OCI-LY1 (cell line): Measurements from ENCODE around the gene STK38L.

Experiments used
- H2AFZ ChIP-seq: fragments of 200-600 bp; sonication (generic), shearing (Covaris generic); 2 replicates; pipeline ENCODE4 v1.6.0; 2014; ENCODE audit warnings: antibody characterized with exemption, mild to moderate bottlenecking, low read length
- H3F3A ChIP-seq: fragments of 200-600 bp; sonication (generic), shearing (Covaris generic); 2 replicates; pipeline ENCODE4 v1.6.0; 2014; ENCODE audit warnings: mild to moderate bottlenecking, antibody characterized with exemption, low read length, moderate library complexity; ENCODE audit not compliant: insufficient read depth
- H3K27ac ChIP-seq: fragments of 200-600 bp; sonication (generic); 2 replicates; pipeline ENCODE4 v1.5.1; 2014; ENCODE audit warnings: low read length, mixed run types, mild to moderate bottlenecking, low read depth; ENCODE audit not compliant: poor library complexity, severe bottlenecking
- H3K27me3 ChIP-seq: fragments of 200-600 bp; sonication (generic); 2 replicates; pipeline ENCODE4 v1.6.0; 2014; ENCODE audit warnings: antibody characterized with exemption, mild to moderate bottlenecking, low read length, moderate library complexity; ENCODE audit not compliant: insufficient read depth
- H3K36me3 ChIP-seq: fragments of 200-600 bp; sonication (generic); 2 replicates; pipeline ENCODE4 v1.6.1; 2014; ENCODE audit warnings: mild to moderate bottlenecking, antibody characterized with exemption, low read length, moderate library complexity, mixed read lengths; ENCODE audit not compliant: insufficient read depth
- H3K4me1 ChIP-seq: fragments of 200-600 bp; sonication (generic); 2 replicates; pipeline ENCODE4 v1.5.1; 2014; ENCODE audit warnings: mild to moderate bottlenecking, low read length, moderate library complexity; ENCODE audit not compliant: insufficient read depth, severe bottlenecking
- H3K4me2 ChIP-seq: fragments of 200-600 bp; sonication (generic), shearing (Covaris generic); 2 replicates; pipeline ENCODE4 v1.6.1; 2014; ENCODE audit warnings: low read length
- H3K4me3 ChIP-seq: fragments of 200-600 bp; sonication (generic); 2 replicates; pipeline ENCODE4 v1.5.1; 2014; ENCODE audit warnings: low read length, low read depth, mild to moderate bottlenecking, mixed read lengths; ENCODE audit not compliant: poor library complexity, severe bottlenecking
- H3K79me2 ChIP-seq: fragments of 200-600 bp; shearing (Covaris generic); 2 replicates; pipeline ENCODE4 v1.6.1; 2016; ENCODE audit warnings: mixed run types, low read length, mixed read lengths; ENCODE audit not compliant: insufficient read depth
- H3K9ac ChIP-seq: fragments of 200-600 bp; sonication (generic), shearing (Covaris generic); 2 replicates; pipeline ENCODE4 v1.6.1; 2014; ENCODE audit warnings: mild to moderate bottlenecking, low read length, mixed read lengths
- H3K9me2 ChIP-seq: fragments of 200-600 bp; sonication (generic), shearing (Covaris generic); 2 replicates; pipeline ENCODE4 v1.6.1; 2014; ENCODE audit warnings: low read depth, mild to moderate bottlenecking, low read length, mixed read lengths
- H3K9me3 ChIP-seq: fragments of 200-600 bp; shearing (Covaris generic); 2 replicates; pipeline ENCODE4 v1.6.1; 2014; ENCODE audit warnings: low read length, mixed read lengths
- H4K20me1 ChIP-seq: fragments of 200-600 bp; sonication (generic), shearing (Covaris generic); 2 replicates; pipeline ENCODE4 v1.6.0; 2016; ENCODE audit warnings: mild to moderate bottlenecking, low read length; ENCODE audit not compliant: insufficient read depth
- EZH2 ChIP-seq: fragments of 200-600 bp; sonication (generic), shearing (Covaris generic); IDR thresholded peaks from 2 replicates; pipeline ENCODE4 v1.8.0; 2017; ENCODE audit warnings: borderline replicate concordance, mixed run types, mild to moderate bottlenecking, antibody characterized with exemption, low read length, moderate library complexity, mixed read lengths
- TF ChIP-seq, protein P1 (sequence below): fragments of 200-600 bp; sonication (generic), shearing (Covaris generic); IDR thresholded peaks from 2 replicates; pipeline ENCODE4 v1.5.1; 2017; ENCODE audit warnings: mild to moderate bottlenecking, antibody characterized with exemption, low read length, moderate library complexity, mixed read lengths

The STK38L gene

DNA sequence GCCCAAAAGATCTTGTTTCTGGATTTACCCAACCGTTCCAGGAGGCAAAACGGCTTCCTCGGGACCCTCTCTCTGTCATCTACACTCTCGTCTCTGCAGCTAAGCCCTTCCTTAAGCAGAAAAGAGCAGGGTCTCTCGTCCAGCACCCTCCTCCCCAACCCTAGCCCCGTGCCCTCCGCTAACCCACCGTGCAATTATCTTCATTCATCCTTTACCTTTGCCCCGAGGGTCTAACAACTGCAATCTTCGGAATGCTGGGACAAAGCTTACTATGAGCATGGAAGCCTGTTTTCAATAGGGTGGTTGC lies 88.3 kb downstream of the STK38L start:
- peak overlapping the region; percentile 90; the same call in 1 of the 2 replicates for H2AFZ ChIP-seq
- peaks cover 12% of the 10 kb centered on the region for H3K4me1 ChIP-seq
- H3K9me2 ChIP-seq: no peaks in the 10 kb centered on the region
- no peak for TF ChIP-seq EZH2
- TF ChIP-seq, protein P1, sequence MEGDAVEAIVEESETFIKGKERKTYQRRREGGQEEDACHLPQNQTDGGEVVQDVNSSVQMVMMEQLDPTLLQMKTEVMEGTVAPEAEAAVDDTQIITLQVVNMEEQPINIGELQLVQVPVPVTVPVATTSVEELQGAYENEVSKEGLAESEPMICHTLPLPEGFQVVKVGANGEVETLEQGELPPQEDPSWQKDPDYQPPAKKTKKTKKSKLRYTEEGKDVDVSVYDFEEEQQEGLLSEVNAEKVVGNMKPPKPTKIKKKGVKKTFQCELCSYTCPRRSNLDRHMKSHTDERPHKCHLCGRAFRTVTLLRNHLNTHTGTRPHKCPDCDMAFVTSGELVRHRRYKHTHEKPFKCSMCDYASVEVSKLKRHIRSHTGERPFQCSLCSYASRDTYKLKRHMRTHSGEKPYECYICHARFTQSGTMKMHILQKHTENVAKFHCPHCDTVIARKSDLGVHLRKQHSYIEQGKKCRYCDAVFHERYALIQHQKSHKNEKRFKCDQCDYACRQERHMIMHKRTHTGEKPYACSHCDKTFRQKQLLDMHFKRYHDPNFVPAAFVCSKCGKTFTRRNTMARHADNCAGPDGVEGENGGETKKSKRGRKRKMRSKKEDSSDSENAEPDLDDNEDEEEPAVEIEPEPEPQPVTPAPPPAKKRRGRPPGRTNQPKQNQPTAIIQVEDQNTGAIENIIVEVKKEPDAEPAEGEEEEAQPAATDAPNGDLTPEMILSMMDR: no peak
- no peaks in the 10 kb centered on the region for H3K36me3 ChIP-seq
- no peaks in the 10 kb centered on the region for H3F3A ChIP-seq
- H3K9me3 ChIP-seq: no peaks in the 10 kb centered on the region
- H3K27ac ChIP-seq: no peak overlapping the region
- peak overlapping the region; percentile 51; the same call in 1 of the 2 replicates for H3K9ac ChIP-seq
- peak overlapping the region; percentile 69 for H3K4me3 ChIP-seq
- H3K27me3 ChIP-seq: no peaks in the 10 kb centered on the region; the same call in 1 of the 2 replicates
- H3K79me2 ChIP-seq: no peaks in the 10 kb centered on the region
- H3K4me2 ChIP-seq: peak overlapping the region; percentile 82
- H4K20me1 ChIP-seq: no peaks in the 10 kb centered on the region

DNA sequence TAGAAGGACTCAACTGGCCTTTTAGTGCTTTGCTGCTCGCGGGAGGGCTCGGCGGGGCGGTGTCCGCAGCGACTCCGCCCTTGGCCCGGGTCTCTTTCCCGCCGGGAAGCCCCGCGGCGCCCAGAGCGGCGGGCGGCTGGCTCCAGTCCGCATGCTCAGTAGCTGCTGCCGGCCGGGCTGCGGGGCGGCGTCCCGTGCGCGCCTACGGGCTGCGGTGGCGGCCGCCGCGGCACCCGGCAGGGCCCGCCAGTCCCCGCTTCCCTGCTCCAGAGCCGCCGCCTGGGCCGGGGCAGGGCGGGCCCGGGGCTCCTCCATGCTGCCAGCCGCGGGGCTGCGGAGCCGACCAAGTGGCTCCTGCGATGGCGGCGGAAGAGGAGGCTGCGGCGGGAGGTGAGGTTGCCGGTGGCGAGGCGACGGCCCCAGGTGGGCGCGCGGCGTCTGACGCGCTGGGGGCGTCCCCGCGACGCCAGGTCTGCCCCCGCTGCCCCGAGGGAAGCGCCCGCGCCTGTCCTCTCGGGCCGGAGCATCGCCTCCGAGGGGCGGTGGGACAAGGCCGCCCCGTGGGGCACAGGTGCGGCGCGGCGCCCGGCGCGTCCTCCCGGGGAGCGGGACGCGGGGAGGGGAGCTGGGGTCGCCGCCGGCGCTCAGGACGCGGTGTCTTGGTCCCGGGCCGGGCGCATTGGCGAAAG lies 88.8 kb downstream of the STK38L start, which contains the start of gene BMAL2:
Gene BMAL2 (plus strand): TSS at position 123 of the 689 bp plus-strand sequence. CDS start 237 bp downstream, at position 360.
- no peaks in the 10 kb centered on the region for H3K36me3 ChIP-seq
- no peaks in the 10 kb centered on the region for H3K9me3 ChIP-seq
- no peaks in the 10 kb centered on the region; the same call in 1 of the 2 replicates for H3K27me3 ChIP-seq
- no peak within 1 kb of the TSS for H3K27ac ChIP-seq
- H3F3A ChIP-seq: no peaks in the 10 kb centered on the region
- H3K9me2 ChIP-seq: no peaks in the 10 kb centered on the region
- H3K9ac ChIP-seq: peak within 1 kb of the TSS; percentile 54; the same call in 1 of the 2 replicates
- peaks cover 12% of the 10 kb centered on the region for H3K4me1 ChIP-seq
- H3K4me3 ChIP-seq: peak within 1 kb of the TSS; percentile 69
- peak within 1 kb of the TSS; percentile 90 for H2AFZ ChIP-seq
- TF ChIP-seq EZH2: no peak
- TF ChIP-seq, protein P1: no peak
- H3K79me2 ChIP-seq: no peaks in the 10 kb centered on the region
- no peaks in the 10 kb centered on the region for H4K20me1 ChIP-seq
- peak within 1 kb of the TSS; percentile 82 for H3K4me2 ChIP-seq

DNA sequence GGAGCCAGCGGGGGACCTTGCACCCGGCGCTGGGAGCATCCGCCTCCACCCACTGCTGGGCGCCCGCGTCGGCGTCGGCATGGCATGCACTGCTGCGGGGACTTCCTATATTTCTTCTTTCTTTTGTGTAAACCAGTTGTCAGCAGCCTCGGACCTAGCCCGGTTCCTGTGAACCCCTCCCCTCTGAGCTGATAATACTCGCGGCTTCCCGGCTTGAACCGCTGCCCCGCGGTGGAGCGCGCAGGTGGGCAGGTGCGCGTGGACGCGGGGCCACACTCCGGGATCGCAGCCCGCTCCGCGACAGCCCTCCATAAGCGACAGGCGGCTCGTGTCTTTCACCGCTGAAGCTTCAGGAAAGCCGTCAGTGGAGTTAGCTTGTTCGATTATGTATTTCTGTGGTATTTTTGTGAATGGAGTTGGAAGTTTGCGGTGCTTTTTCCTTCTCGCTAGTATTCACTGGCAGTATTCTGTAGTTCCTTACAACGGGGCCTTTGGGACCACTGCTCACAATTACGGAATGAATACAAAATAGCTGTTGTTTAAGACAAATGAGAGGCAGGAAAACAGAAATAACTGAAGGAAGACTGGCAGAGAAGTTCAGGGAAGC lies 89.4 kb downstream of the STK38L start:
- peak overlapping the region; percentile 82 for H3K4me2 ChIP-seq
- H3K9me3 ChIP-seq: no peaks in the 10 kb centered on the region
- H3K4me3 ChIP-seq: peak overlapping the region; percentile 69
- H3K9me2 ChIP-seq: no peaks in the 10 kb centered on the region
- peak overlapping the region; percentile 54; the same call in 1 of the 2 replicates for H3K9ac ChIP-seq
- H3K79me2 ChIP-seq: no peaks in the 10 kb centered on the region
- no peak for TF ChIP-seq EZH2
- TF ChIP-seq, protein P1: no peak
- no peaks in the 10 kb centered on the region for H4K20me1 ChIP-seq
- peaks cover 12% of the 10 kb centered on the region for H3K4me1 ChIP-seq
- peak overlapping the region; percentile 86; the same call in 1 of the 2 replicates for H2AFZ ChIP-seq
- no peak overlapping the region for H3K27ac ChIP-seq
- H3K36me3 ChIP-seq: no peaks in the 10 kb centered on the region
- no peaks in the 10 kb centered on the region; the same call in 1 of the 2 replicates for H3K27me3 ChIP-seq
- H3F3A ChIP-seq: no peaks in the 10 kb centered on the region
